Measurements from ENCODE around the gene TDP2. TPM values are rescaled to one million over a fixed set of nuclear protein-coding genes. Genes with fewer than 3 reads are reported as not detected.

The TDP2 gene
- 26.6 and 27.5 TPM in 2 replicates for total RNA-seq

- Histone ChIP-seq H3K36me3 (ENCODE audit: control insufficient read depth, insufficient read depth, low read length) (peaks cover 1% of the 10 kb centered on the region), H3K27me3 (ENCODE audit: control insufficient read depth, insufficient read depth, low read length) (no peaks in the 10 kb centered on the region), H3K4me3 (ENCODE audit: low read depth, low read length) (peak within 1 kb of the TSS; percentile 100)
- TF ChIP-seq, protein P1, sequence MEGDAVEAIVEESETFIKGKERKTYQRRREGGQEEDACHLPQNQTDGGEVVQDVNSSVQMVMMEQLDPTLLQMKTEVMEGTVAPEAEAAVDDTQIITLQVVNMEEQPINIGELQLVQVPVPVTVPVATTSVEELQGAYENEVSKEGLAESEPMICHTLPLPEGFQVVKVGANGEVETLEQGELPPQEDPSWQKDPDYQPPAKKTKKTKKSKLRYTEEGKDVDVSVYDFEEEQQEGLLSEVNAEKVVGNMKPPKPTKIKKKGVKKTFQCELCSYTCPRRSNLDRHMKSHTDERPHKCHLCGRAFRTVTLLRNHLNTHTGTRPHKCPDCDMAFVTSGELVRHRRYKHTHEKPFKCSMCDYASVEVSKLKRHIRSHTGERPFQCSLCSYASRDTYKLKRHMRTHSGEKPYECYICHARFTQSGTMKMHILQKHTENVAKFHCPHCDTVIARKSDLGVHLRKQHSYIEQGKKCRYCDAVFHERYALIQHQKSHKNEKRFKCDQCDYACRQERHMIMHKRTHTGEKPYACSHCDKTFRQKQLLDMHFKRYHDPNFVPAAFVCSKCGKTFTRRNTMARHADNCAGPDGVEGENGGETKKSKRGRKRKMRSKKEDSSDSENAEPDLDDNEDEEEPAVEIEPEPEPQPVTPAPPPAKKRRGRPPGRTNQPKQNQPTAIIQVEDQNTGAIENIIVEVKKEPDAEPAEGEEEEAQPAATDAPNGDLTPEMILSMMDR (IDR thresholded peaks at IDR 0.05; ENCODE audit: insufficient read depth, low read length, poor library complexity, severe bottlenecking): peak; percentile 48
- peak; percentile 85 for DNase-seq (ENCODE audit: low read depth)
These were observed at the start of gene TDP2, which contains the start of gene ACOT13 for GRCh38 chr6:24666641-24667377. Gene TDP2, minus strand, starts transcription at chr6:24666899. Its CDS starts 37 bp downstream, at chr6:24666862. Gene ACOT13, plus strand, starts transcription at chr6:24667077. Its CDS starts 187 bp downstream, at chr6:24667264.

DNA sequence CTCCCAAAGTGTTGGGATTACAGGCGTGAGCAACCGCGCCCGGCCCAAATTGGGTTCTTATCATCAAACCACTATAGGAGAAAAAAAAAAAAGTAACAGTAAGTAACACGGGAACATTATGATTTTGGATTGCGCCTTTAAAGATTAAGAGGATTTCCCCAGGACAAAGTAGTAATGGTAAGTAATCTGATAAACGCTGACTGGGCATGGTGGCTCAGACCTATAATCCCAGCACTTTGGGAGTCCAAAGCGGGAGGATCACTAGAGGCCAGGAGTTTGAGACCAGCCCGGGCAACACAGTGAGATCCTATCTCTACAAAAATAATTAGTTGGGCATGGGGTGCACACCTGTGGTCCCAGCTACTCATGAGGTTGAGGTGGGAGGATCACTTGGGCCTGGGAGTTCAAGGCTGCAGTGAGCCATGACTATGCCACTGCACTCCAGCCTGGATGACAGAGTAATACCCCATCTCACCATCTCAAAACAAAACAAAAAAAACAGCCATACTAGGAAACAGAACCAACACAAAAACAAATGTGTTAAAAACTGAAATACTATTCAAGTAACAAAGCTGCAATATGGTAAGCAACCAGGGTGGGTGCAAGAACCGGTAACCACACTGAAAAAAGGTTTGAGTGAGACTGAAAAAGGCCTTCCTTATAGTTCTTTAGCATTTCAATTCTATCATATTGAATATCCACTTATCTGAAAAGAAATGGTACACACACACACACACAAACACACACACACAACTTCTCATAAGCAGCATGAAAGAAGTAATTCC is 44.0 kb upstream of the TDP2 start:
- no peak for DNase-seq (ENCODE audit: low read depth)
- Histone ChIP-seq H3K27me3 (ENCODE audit: control insufficient read depth, insufficient read depth, low read length) (no peaks in the 10 kb centered on the region), H3K36me3 (ENCODE audit: control insufficient read depth, insufficient read depth, low read length) (peaks cover 3% of the 10 kb centered on the region), H3K4me3 (ENCODE audit: low read depth, low read length) (no peak overlapping the region)
- TF ChIP-seq, protein P1 (IDR thresholded peaks at IDR 0.05; ENCODE audit: insufficient read depth, low read length, poor library complexity, severe bottlenecking): no peak

DNA sequence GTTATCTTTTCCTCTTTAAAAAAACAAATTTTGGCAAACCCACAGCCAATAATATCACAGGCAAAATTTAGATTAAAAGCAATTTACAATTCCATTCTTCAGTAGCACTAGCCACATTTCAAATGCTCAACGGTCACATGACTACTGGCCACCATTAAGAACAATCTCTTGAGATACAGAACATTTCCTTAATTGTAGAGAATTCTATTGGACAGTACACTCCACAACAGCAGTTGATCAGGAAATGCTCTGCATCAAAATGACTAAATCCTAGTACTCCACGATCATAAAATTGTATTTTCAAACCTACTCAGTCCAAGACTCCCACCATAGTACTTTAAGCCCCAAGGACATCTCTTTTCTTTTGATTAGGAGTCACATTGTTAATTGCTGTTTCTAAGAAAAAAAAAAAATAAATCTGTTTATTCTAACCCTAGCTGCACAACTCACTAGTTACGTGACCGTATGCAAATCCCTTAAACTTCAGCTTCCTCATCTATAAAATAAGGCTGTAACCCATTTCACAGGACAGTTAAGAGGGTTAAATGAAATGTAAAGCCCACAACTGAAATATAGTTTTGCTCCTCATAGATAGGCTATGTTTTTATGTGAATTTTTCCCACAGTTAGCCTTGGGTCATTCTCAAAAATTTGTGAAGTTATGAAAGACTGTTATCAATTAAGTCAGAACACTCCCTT is 42.5 kb upstream of the TDP2 start:
- Histone ChIP-seq H3K36me3 (ENCODE audit: control insufficient read depth, insufficient read depth, low read length) (peaks cover 3% of the 10 kb centered on the region), H3K4me3 (ENCODE audit: low read depth, low read length) (no peak overlapping the region), H3K27me3 (ENCODE audit: control insufficient read depth, insufficient read depth, low read length) (no peaks in the 10 kb centered on the region)
- TF ChIP-seq, protein P1 (IDR thresholded peaks at IDR 0.05; ENCODE audit: insufficient read depth, low read length, poor library complexity, severe bottlenecking): no peak
- no peak for DNase-seq (ENCODE audit: low read depth)

- Histone ChIP-seq H3K4me3 (ENCODE audit: low read depth, low read length) (no peak overlapping the region), H3K36me3 (ENCODE audit: control insufficient read depth, insufficient read depth, low read length) (peaks cover 3% of the 10 kb centered on the region), H3K27me3 (ENCODE audit: control insufficient read depth, insufficient read depth, low read length) (no peaks in the 10 kb centered on the region)
- TF ChIP-seq, protein P1 (IDR thresholded peaks at IDR 0.05; ENCODE audit: insufficient read depth, low read length, poor library complexity, severe bottlenecking): no peak
- no peak for DNase-seq (ENCODE audit: low read depth)
These were observed 41.9 kb upstream of the TDP2 start for GRCh38 chr6:24708612-24709011.

DNA sequence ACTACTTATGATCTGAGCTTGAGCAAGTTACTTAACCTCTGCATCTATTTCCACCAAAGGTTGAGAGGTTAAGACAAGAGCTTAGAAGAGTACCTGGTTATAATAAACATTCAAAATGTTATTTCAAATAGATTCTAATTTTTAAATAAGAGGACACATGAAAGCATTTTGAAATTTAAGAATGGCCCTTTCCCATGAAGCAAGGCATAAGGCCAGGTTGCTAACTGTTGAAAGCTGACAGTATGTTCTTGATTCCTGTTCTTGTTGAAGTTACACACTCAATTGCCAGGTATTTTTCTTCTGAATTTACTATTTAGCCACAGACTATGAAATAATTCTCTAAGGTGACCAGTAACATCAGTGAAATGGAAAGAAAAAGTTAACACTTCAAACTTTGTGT is 37.8 kb upstream of the TDP2 start:
- H3K4me3 ChIP-seq (ENCODE audit: low read depth, low read length): no peak overlapping the region
- no peaks in the 10 kb centered on the region for H3K27me3 ChIP-seq (ENCODE audit: control insufficient read depth, insufficient read depth, low read length)
- TF ChIP-seq, protein P1 (IDR thresholded peaks at IDR 0.05; ENCODE audit: insufficient read depth, low read length, poor library complexity, severe bottlenecking): no peak
- no peak for DNase-seq (ENCODE audit: low read depth)
- H3K36me3 ChIP-seq (ENCODE audit: control insufficient read depth, insufficient read depth, low read length): no peaks in the 10 kb centered on the region

Data from kidney epithelial cell (primary cell).